SK-N-SH (cell line): ENCODE results near the gene NCAM1. TPM values are rescaled to one million over a fixed set of nuclear protein-coding genes. Genes with fewer than 3 reads are reported as not detected.
A peak's percentile ranks its signal among the peaks of the same experiment; 100 is the strongest.

Experiments used
- CTCF ChIA-PET: fragments of 300-600, 350-600 bp; formaldehyde crosslinking; extraction: SDS; loops from one replicate; lab custom pipeline; 2021; lab: Yijun Ruan, JAX
- POLR2A ChIA-PET: fragments of 350-600 bp; sonication (Branson Sonifier 250); formaldehyde crosslinking; extraction: SDS; loops from one replicate; lab custom pipeline; 2020; ENCODE audit warnings: antibody characterized with exemption, inconsistent platforms; lab: Yijun Ruan, JAX
- DNase-seq: peaks from one replicate; pipeline ENCODE4 v3.0.0; 2012
- H2AFZ ChIP-seq: fragments of 200-600 bp; sonication (generic); 2 replicates; pipeline ENCODE4 v1.8.1; 2016; ENCODE audit warnings: antibody characterized with exemption, mild to moderate bottlenecking, low read depth
- H3F3A ChIP-seq: fragments of 200-600 bp; sonication (generic); replicated peaks from 2 replicates; pipeline ENCODE3; 2016; ENCODE audit warnings: antibody characterized with exemption, mild to moderate bottlenecking; ENCODE audit not compliant: insufficient read depth
- H3K27ac ChIP-seq, 2 experiments: fragments of 200-500 bp in 1 of 2; fragments of 200-600 bp in 1 of 2; sonication (Bioruptor generic) in 1 of 2; sonication (generic), shearing (Covaris generic) in 1 of 2; 2 replicates each; pipeline versions ENCODE4 v1.5.1 to v1.6.1; 2014 to 2016; ENCODE audit warnings: low read depth in 2 of 2, inconsistent platforms in 1 of 2, low read length in 1 of 2, mild to moderate bottlenecking in 1 of 2, mixed read lengths in 1 of 2
- H3K27me3 ChIP-seq: fragments of 200-600 bp; sonication (generic), shearing (Covaris generic); 2 replicates; pipeline ENCODE4 v1.6.1; 2016; ENCODE audit warnings: mixed run types; ENCODE audit not compliant: insufficient read depth
- H3K36me3 ChIP-seq, 2 experiments: fragments of 200-500 bp in 1 of 2; fragments of 200-600 bp in 1 of 2; sonication (Bioruptor generic) in 1 of 2; sonication (generic) in 1 of 2; replicated peaks in 1 of 2; 2 replicates each; pipeline versions ENCODE3 to v1.5.1; 2014 to 2016; ENCODE audit warnings: low read length in 1 of 2, mild to moderate bottlenecking in 1 of 2; ENCODE audit not compliant: insufficient read depth in 2 of 2, control insufficient read depth in 1 of 2
- H3K4me1 ChIP-seq, 2 experiments: fragments of 200-500 bp in 1 of 2; fragments of 200-600 bp in 1 of 2; sonication (Bioruptor generic) in 1 of 2; sonication (generic), shearing (Covaris generic) in 1 of 2; 2 replicates each; pipeline versions ENCODE4 v1.5.1 to v1.6.1; 2014 to 2016; ENCODE audit warnings: low read depth in 1 of 2, low read length in 1 of 2, mixed run types in 1 of 2; ENCODE audit not compliant: insufficient read depth in 2 of 2, control insufficient read depth in 1 of 2
- H3K4me2 ChIP-seq: fragments of 200-600 bp; sonication (generic), shearing (Covaris generic); 2 replicates; pipeline ENCODE4 v1.6.1; 2017; ENCODE audit warnings: mixed run types
- H3K4me3 ChIP-seq, 2 experiments: fragments of 200-500 bp in 1 of 2; fragments of 200-600 bp in 1 of 2; sonication (Bioruptor generic) in 1 of 2; sonication (generic), shearing (Covaris generic) in 1 of 2; 2 replicates each; pipeline versions ENCODE4 v1.5.1 to v1.8.1; 2014 to 2016; ENCODE audit warnings: low read depth in 2 of 2, inconsistent platforms in 1 of 2, low read length in 1 of 2, mild to moderate bottlenecking in 1 of 2, mixed read lengths in 1 of 2, moderate library complexity in 1 of 2
- H3K79me2 ChIP-seq: fragments of 200-600 bp; sonication (generic); 2 replicates; pipeline ENCODE4 v1.8.1; 2017; ENCODE audit warnings: mild to moderate bottlenecking; ENCODE audit not compliant: insufficient read depth
- H3K9ac ChIP-seq: fragments of 200-600 bp; sonication (generic); 2 replicates; pipeline ENCODE4 v1.6.1; 2017; ENCODE audit warnings: mixed run types
- H3K9me2 ChIP-seq: fragments of 200-600 bp; sonication (generic); 2 replicates; pipeline ENCODE4 v1.6.1; 2017; ENCODE audit warnings: mixed run types
- H3K9me3 ChIP-seq: fragments of 200-600 bp; sonication (generic); 2 replicates; pipeline ENCODE4 v1.6.1; 2017; ENCODE audit warnings: mixed run types, mild to moderate bottlenecking, moderate library complexity
- H4K20me1 ChIP-seq: fragments of 200-600 bp; sonication (generic); 2 replicates; pipeline ENCODE4 v1.6.1; 2017; ENCODE audit warnings: mild to moderate bottlenecking, mixed run types; ENCODE audit not compliant: insufficient read depth
- CHD2 ChIP-seq: fragments of 150-350 bp; IDR thresholded peaks from 2 replicates; pipeline ENCODE4 v1.6.1; 2018; ENCODE audit warnings: low read length; ENCODE audit not compliant: partially characterized antibody
- CTCF ChIP-seq: fragments of 200-600 bp; sonication (generic); IDR thresholded peaks from 2 replicates; pipeline ENCODE4 v1.6.1; 2017; ENCODE audit warnings: antibody characterized with exemption, mild to moderate bottlenecking, moderate library complexity
- ELF1 ChIP-seq: IDR thresholded peaks from 2 replicates; pipeline ENCODE4 v1.4.0; 2012
- EP300 ChIP-seq, 2 experiments: IDR thresholded peaks; 2 replicates each; pipeline versions ENCODE4 v1.4.0 to v1.6.1; 2012; ENCODE audit warnings: borderline replicate concordance in 1 of 2, low read depth in 1 of 2, low read length in 1 of 2
- EZH2phosphoT487 ChIP-seq: fragments of 200-600 bp; sonication (generic); IDR thresholded peaks from 2 replicates; pipeline ENCODE4 v1.6.1; 2017; ENCODE audit warnings: low read depth, mixed run types, mild to moderate bottlenecking, antibody characterized with exemption, moderate library complexity, borderline replicate concordance
- FOXJ3 ChIP-seq: sonication (generic); formaldehyde crosslinking; IDR thresholded peaks from 2 replicates; pipeline ENCODE4 v1.5.1; 2020; ENCODE audit warnings: mild to moderate bottlenecking, missing genetic modification reagents
- IRF3 ChIP-seq: fragments of 150-350 bp; IDR thresholded peaks from 2 replicates; pipeline ENCODE4 v1.6.1; 2016; ENCODE audit warnings: mild to moderate bottlenecking, low read depth, low read length
- JUND ChIP-seq: IDR thresholded peaks from 2 replicates; pipeline ENCODE4 v1.4.0; 2012
- POLR2AphosphoS5 ChIP-seq: IDR thresholded peaks from 2 replicates; pipeline ENCODE4 v1.6.1; 2012; ENCODE audit warnings: low read depth, low read length
- REST ChIP-seq: IDR thresholded peaks from 2 replicates; pipeline ENCODE4 v1.6.1; 2012; ENCODE audit warnings: mild to moderate bottlenecking, low read depth, low read length, moderate library complexity
- RFX5 ChIP-seq: IDR thresholded peaks from 2 replicates; pipeline ENCODE4 v1.6.1; 2012; ENCODE audit warnings: mild to moderate bottlenecking, improper control_type of control experiment, low read length
- WGBS: methylation state at CpG from one replicate; pipeline ENCODE4 v1.1.6; 2017; ENCODE audit warnings: low lambda C conversion rate; 5-methylcytosine and 5-hydroxymethylcytosine counted together
- polyA plus RNA-seq, 3 experiments: library from polyadenylated mRNA; depleted of rRNA; stranded (reverse); fragments of >200 nt; gene quantifications; 2 replicates each; pipeline ENCODE4 v1.2.3, GENCODE V29; 2012

The NCAM1 gene
- polyA plus RNA-seq, 1 of the 3 experiments (the other 2 are of a cell fraction): 19.4 TPM

DNA sequence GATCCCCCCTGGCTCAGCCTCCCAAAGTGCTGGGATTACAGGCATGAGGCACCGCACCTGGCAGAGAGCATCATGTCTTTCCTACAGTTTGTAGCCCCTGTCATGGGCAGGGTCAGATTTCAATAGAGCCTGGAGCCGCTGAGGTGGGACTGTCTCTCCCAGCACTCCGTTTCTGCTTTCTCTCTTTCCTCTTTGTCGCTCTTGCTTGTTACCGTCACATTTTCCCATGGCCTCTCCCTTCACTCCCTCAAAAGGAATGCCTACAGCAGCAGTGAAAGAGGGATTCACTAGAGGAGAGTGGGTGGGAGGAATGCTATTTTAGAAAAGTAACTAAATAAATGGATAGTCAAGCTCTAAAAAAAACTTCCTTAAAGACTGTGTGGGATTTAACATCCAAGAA, 216.5 kb downstream of the NCAM1 start:
- Histone ChIP-seq H2AFZ (no peak overlapping the region), H4K20me1 (no peaks in the 10 kb centered on the region), H3K9me3 (no peaks in the 10 kb centered on the region), H3K36me3 (no peaks in the 10 kb centered on the region), H3K27ac (no peak overlapping the region), H3K4me1 (peaks cover 4 to 51% of the 10 kb centered on the region in 2 experiments; a peak in 2 of 4 replicates), H3K27me3 (no peaks in the 10 kb centered on the region), H3K4me2 (no peak overlapping the region), H3K9ac (no peak overlapping the region), H3F3A (no peaks in the 10 kb centered on the region), H3K79me2 (no peaks in the 10 kb centered on the region), H3K9me2 (no peaks in the 10 kb centered on the region), H3K4me3 (no peak overlapping the region)
- no peak for TF ChIP-seq FOXJ3 (CRISPR knock-in tag)
- no peak for TF ChIP-seq IRF3
- TF ChIP-seq REST: no peak
- TF ChIP-seq CTCF: no peak
- TF ChIP-seq EZH2phosphoT487: no peak
- no peak for TF ChIP-seq POLR2AphosphoS5
- 78% methylated on average over 5 of the region's 5 CpGs for WGBS
- ChIA-PET POLR2A (interaction anchor here (1.2 kb wide), 1 partner anchor 9 kb away, joined by 9 read pairs; no protein-coding TSS in a partner anchor), CTCF (interaction anchor here (0.6 to 1.7 kb wide), 2 partner anchors 30 to 112 kb away, joined by 3 to 4 read pairs; no protein-coding TSS in a partner anchor)
- no peak for DNase-seq

DNA sequence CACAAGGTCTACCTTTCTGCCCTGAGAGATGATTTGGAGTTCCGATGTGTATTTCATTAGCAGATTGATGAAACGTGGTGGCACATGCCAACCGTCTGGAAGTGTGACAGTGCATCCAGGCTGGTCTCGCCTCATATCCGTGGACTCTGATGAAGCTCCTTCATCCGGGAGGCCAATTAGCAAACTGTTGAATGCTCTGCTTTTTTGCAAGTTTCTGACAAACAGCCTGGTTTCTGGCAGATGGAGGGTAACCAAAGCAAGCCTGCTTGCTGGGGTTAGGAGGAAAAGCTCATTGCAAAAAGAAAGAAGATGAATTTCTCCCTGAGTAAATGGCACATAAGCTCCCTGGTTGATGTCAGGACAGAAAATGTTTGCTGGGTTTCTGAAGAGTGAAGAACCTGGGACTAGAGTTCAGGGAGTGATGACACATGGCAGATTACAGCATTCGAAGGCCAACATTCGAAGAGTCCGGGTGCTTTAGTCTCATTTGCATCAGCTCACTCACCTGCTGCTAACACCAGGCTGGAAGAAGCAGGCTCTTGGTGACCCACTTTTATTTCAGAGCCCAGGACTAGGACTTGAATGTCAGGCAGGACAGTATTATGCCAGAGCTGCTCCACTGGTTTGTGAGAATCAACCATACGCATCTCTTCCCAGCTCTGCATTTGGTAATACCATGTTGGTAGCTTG, 217.3 kb downstream of the NCAM1 start:
- Histone ChIP-seq H3K27ac (peak overlapping the region in 1 of 2 experiments; percentile 71; a peak in 2 of 4 replicates), H3K4me2 (no peak overlapping the region), H3K27me3 (no peaks in the 10 kb centered on the region), H3F3A (no peaks in the 10 kb centered on the region), H4K20me1 (no peaks in the 10 kb centered on the region), H3K36me3 (no peaks in the 10 kb centered on the region), H3K9me3 (no peaks in the 10 kb centered on the region), H3K4me3 (no peak overlapping the region)
- CTCF ChIA-PET: interaction anchor here (0.6 to 1.7 kb wide), 5 partner anchors 31 to 111 kb away, joined by 3 to 4 read pairs (median 3); no protein-coding TSS in a partner anchor
- DNase-seq: no peak
- TF ChIP-seq IRF3 (no peak), FOXJ3 (CRISPR knock-in tag) (no peak), EP300 (IDR thresholded peaks at IDR 0.05; ENCODE audit: borderline replicate concordance in 1 of 2, low read depth in 1 of 2, low read length in 1 of 2) (no peak), JUND (no peak), CHD2 (no peak), EZH2phosphoT487 (no peak), ELF1 (no peak), RFX5 (no peak)
- TF ChIP-seq, all 33 proteins: peak for 0
- H2AFZ ChIP-seq: no peak overlapping the region
- POLR2A ChIA-PET: interaction anchor here (0.6 to 1.2 kb wide), 3 partner anchors 10 to 216 kb away, joined by 3 to 9 read pairs (median 5); no protein-coding TSS in a partner anchor
- H3K9ac ChIP-seq: no peak overlapping the region
- H3K79me2 ChIP-seq: no peaks in the 10 kb centered on the region
- 85% methylated on average over 9 of the region's 10 CpGs for WGBS
- peaks cover 4 to 44% of the 10 kb centered on the region in 2 experiments; a peak in 2 of 4 replicates for H3K4me1 ChIP-seq
- H3K9me2 ChIP-seq: no peaks in the 10 kb centered on the region
